ENCODE data around the gene HYLS1. TPM values are rescaled to one million over a fixed set of nuclear protein-coding genes. Genes with fewer than 3 reads are reported as not detected.
"Not testable (repeated sequence)": the region's sequence is repeated elsewhere in the genome, so short reads cannot be mapped to it uniquely, and the experiment has no call there.

The HYLS1 gene
- total and polyA plus RNA-seq, 9 of the 15 experiments (the other 6 are each of a cell fraction or from before 2014, with no cell fraction given) = 2.7 to 8.2 (median 4.8) TPM

DNA sequence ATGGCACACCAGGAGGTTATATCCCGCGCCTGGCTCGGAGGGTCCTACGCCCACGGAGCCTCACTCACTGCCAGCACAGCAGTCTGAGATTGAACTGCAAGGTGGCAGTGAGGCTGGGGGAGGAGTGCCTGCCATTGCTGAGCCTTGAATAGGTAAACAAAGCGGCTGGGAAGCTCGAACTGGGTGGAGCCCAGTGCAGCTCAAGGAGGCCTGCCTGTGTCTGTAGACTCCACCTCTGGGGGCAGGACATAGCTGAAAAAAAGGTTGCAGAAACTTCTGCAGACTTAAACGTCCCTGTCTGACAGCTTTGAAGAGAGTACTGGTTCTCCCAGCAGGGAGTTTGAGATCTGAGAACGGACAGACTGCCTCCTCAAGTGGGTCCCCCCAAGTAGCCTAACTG, 29.8 kb upstream of the HYLS1 start:
- H3K9me1 ChIP-seq (ENCODE audit: control insufficient read depth, insufficient read depth, low read length); in situ Hi-C loops (cut with MboI); H3K9ac ChIP-seq (ENCODE audit: insufficient read depth in 1 of 2, low read depth in 2 of 2, low read length in 2 of 2); H3K4me2 ChIP-seq (ENCODE audit: insufficient read depth, low read length); H3K79me2 ChIP-seq (ENCODE audit: control insufficient read depth, insufficient read depth, low read length); DNase-seq (ENCODE audit: extremely low read depth in 1 of 4, low spot score in 3 of 4); H3K36me3 ChIP-seq (ENCODE audit: control insufficient read depth, insufficient read depth, low read length); H3K4me1 ChIP-seq (replicated peaks in 1 of 2; ENCODE audit: control insufficient read depth in 2 of 2, insufficient read depth in 2 of 2, low read length in 2 of 2); H2AFZ ChIP-seq (ENCODE audit: low read depth, low read length); CTCF ChIA-PET (ENCODE audit: low intra/inter-chr PET ratio); H4K20me1 ChIP-seq (replicated peaks; ENCODE audit: control insufficient read depth, insufficient read depth, low read length); H3K27ac ChIP-seq (ENCODE audit: extremely low read depth, low read depth, low read length); H3K4me3 ChIP-seq; POLR2A ChIA-PET; intact Hi-C loops (cut with micrococcal nuclease); H3K9me3 ChIP-seq (replicated peaks; ENCODE audit: control insufficient read depth, insufficient read depth, low read depth, low read length); FAIRE-seq; ATAC-seq; H3K27me3 ChIP-seq (ENCODE audit: control insufficient read depth in 2 of 2, insufficient read depth in 2 of 2, low read length in 2 of 2); BruUV-seq (replicated peaks): not testable (repeated sequence)
- WGBS (ENCODE audit: insufficient coverage, low coverage, missing lambda C conversion rate) = 7% methylated on average over 9 of the region's 9 CpGs

DNA sequence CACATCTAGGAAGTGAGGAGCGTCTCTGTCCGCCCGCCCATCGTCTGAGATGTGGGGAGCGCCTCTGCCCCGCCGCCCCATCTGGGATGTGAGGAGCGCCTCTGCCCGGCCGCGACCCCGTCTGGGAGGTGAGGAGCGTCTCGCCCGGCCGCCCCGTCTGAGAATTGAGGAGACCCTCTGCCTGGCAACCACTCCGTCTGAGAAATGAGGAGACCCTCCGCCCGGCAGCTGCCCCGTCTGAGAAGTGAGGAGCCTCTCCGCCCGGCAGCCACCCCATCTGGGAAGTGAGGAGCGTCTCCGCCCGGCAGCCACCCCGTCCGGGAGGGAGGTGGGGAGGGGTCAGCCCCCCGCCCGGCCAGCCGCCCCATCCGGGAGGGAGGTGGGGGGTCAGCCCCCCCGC, 24.7 kb upstream of the HYLS1 start:
- POLR2A ChIA-PET; BruUV-seq (replicated peaks); H3K9me1 ChIP-seq (ENCODE audit: control insufficient read depth, insufficient read depth, low read length); H3K79me2 ChIP-seq (ENCODE audit: control insufficient read depth, insufficient read depth, low read length); H2AFZ ChIP-seq (ENCODE audit: low read depth, low read length); H3K27ac ChIP-seq (ENCODE audit: extremely low read depth, low read depth, low read length); FAIRE-seq; H4K20me1 ChIP-seq (replicated peaks; ENCODE audit: control insufficient read depth, insufficient read depth, low read length); DNase-seq (ENCODE audit: extremely low read depth in 1 of 4, low spot score in 3 of 4); H3K4me2 ChIP-seq (ENCODE audit: insufficient read depth, low read length); in situ Hi-C loops (cut with MboI); CTCF ChIA-PET (ENCODE audit: low intra/inter-chr PET ratio); H3K27me3 ChIP-seq (ENCODE audit: control insufficient read depth in 2 of 2, insufficient read depth in 2 of 2, low read length in 2 of 2); H3K4me1 ChIP-seq (replicated peaks in 1 of 2; ENCODE audit: control insufficient read depth in 2 of 2, insufficient read depth in 2 of 2, low read length in 2 of 2); ATAC-seq; H3K36me3 ChIP-seq (ENCODE audit: control insufficient read depth, insufficient read depth, low read length); H3K4me3 ChIP-seq; intact Hi-C loops (cut with micrococcal nuclease); H3K9ac ChIP-seq (ENCODE audit: insufficient read depth in 1 of 2, low read depth in 2 of 2, low read length in 2 of 2); H3K9me3 ChIP-seq (replicated peaks; ENCODE audit: control insufficient read depth, insufficient read depth, low read depth, low read length): not testable (repeated sequence)
- no CpG with 5 or more reads among the region's 33 CpGs for WGBS (ENCODE audit: insufficient coverage, low coverage, missing lambda C conversion rate)

Measured in K562 (cell line).